BLaER1 treated with 17β-estradiol and CSF1 and Interleukin-3, amounts not matched to agents 10 nM and 100 nM (cell line): ENCODE results near the gene SH3BP2.

Experiments used
- H3K27ac ChIP-seq, 11 experiments: shearing (Covaris generic); formaldehyde crosslinking; 2 replicates each; pipeline ENCODE4 v1.8.1; 2022
- H3K27me3 ChIP-seq, 11 experiments: shearing (Covaris generic); formaldehyde crosslinking; 2 replicates each; pipeline ENCODE4 v1.8.1; 2022
- H3K36me3 ChIP-seq, 11 experiments: shearing (Covaris generic); formaldehyde crosslinking; 2 replicates each; pipeline ENCODE4 v1.8.1; 2022
- H3K4me1 ChIP-seq, 10 experiments: shearing (Covaris generic); formaldehyde crosslinking; 2 replicates each; pipeline ENCODE4 v1.8.1; 2022
- H3K4me2 ChIP-seq, 11 experiments: shearing (Covaris generic); formaldehyde crosslinking; 2 replicates each; pipeline ENCODE4 v1.8.1; 2022
- H3K4me3 ChIP-seq, 10 experiments: shearing (Covaris generic); formaldehyde crosslinking; 2 replicates each; pipeline ENCODE4 v1.8.1; 2022
- H3K9ac ChIP-seq, 11 experiments: shearing (Covaris generic); formaldehyde crosslinking; 2 replicates each; pipeline ENCODE4 v1.8.1; 2022
- H3K9me3 ChIP-seq, 11 experiments: shearing (Covaris generic); formaldehyde crosslinking; replicated peaks in 1 of 11; 2 replicates each; pipeline ENCODE4 v1.8.1; 2022
- H4K20me1 ChIP-seq, 11 experiments: shearing (Covaris generic); formaldehyde crosslinking; 2 replicates each; pipeline ENCODE4 v1.8.1; 2022
- Cebpa-rat ChIP-seq, 11 experiments: shearing (Covaris generic); IDR thresholded peaks; 2 replicates each; pipeline ENCODE4 v1.8.1; 2022

Gene SH3BP2

DNA sequence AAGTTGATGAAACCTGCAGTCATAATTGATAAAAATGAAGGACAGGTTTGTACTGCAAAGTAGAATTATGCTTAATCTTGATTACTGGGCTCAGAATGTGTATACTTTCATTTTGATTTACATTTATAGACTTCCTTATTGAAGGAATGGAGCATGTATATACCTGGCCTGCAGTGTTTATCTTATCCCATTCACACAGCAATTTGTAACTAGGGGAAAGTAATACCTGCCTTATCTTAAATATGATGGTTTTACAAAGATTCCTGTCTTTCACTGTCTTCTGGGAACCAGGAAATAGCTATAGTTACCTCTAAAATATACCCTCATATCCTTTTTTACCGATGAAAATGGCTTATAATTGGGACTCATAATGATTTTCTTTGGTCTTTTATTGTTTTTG is 80.4 kb downstream of the SH3BP2 start:
- peak overlapping the region in 8 of 11 experiments; percentile 0 to 88 (median 54); a peak in 9 of 22 replicates for H3K4me2 ChIP-seq
- TF ChIP-seq Cebpa-rat (IDR thresholded peaks at IDR 0.05), result no peak
- H3K9ac ChIP-seq, result no peak overlapping the region
- H3K36me3 ChIP-seq, result peaks cover 21 to 52% (median 36%) of the 10 kb centered on the region in 11 experiments
- no peaks in the 10 kb centered on the region for H3K27me3 ChIP-seq
- H3K4me1 ChIP-seq, result peaks cover 34 to 72% (median 49%) of the 10 kb centered on the region in 10 experiments
- H3K9me3 ChIP-seq, result no peaks in the 10 kb centered on the region
- no peak overlapping the region for H3K4me3 ChIP-seq
- H3K27ac ChIP-seq, result peak overlapping the region in 3 of 11 experiments; percentile 11 to 68 (median 57); a peak in 5 of 22 replicates
- peaks cover 7 to 100% (median 46%) of the 10 kb centered on the region in 11 experiments; a peak in 19 of 22 replicates for H4K20me1 ChIP-seq

DNA sequence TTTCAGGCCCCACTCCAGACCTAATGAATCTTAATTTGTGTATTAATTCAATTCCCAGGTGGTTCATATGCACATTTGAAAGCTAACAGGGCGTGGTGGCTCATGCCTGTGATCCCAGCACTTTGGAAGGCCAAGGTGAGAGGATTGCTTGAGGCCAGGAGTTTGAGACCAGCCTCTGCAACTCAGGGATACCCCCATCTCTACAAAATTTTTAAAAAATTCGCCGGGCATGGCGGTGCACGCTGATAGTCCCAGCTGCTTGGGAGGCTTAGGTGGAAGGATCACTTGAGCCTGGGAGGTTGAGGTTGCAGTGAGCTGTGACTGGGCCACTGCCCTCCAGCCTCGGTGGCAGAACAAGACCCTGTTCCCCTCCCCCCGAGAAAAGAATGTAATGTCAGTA is 82.0 kb downstream of the SH3BP2 start:
- Histone ChIP-seq H3K4me3 (no peak overlapping the region), H4K20me1 (peaks cover 9 to 100% (median 44%) of the 10 kb centered on the region in 11 experiments; a peak in 18 of 22 replicates), H3K9ac (no peak overlapping the region), H3K27ac (no peak overlapping the region), H3K9me3 (no peaks in the 10 kb centered on the region), H3K27me3 (no peaks in the 10 kb centered on the region), H3K36me3 (peaks cover 35 to 61% (median 51%) of the 10 kb centered on the region in 11 experiments), H3K4me1 (peaks cover 21 to 56% (median 33%) of the 10 kb centered on the region in 10 experiments), H3K4me2 (0 out of 22 replicates have a peak overlapping the region, but pooled peaks of 3 of the 11 experiments have one; percentile 0 to 5 (median 2))
- TF ChIP-seq Cebpa-rat (IDR thresholded peaks at IDR 0.05), result no peak

DNA sequence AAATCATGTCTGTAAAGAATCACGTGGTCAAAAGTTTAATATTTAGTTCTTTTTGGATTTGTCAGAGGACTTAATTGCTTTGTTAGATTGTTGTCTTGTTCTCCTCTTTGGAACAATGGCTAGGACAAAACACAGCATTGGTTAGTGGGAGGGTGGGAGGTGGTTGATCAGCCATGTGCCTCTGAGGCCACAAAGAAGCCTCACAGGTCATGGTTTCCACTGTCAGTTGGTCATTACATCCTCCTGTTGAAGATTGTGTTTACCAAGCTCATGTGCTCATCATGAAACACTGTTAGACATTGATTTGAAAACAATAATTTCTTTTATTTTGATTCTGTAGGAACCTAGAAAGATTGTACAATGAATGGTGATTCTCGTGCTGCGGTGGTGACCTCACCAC is 82.7 kb downstream of the SH3BP2 start:
- peaks cover 9 to 97% (median 37%) of the 10 kb centered on the region in 11 experiments; a peak in 17 of 22 replicates for H4K20me1 ChIP-seq

DNA sequence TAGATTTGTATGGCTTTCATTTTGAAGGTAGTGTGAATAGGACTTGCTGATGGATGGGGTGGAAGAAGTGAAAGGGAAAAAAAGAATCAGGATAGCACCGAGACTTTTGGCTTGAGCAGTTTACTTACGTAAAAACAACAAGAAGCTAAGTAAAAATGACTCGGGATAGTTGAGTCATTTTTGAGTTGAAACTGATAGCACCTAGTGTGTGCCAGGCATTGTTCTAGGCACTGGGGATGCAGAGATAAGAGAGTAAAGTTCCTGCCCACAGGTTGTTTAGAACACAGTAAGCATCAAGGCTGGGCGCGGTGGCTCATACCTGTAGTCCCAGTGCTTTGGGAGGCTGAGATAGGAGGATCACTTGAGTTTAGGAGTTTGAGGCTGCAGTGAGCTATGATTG is 85.5 kb downstream of the SH3BP2 start:
- H3K9ac ChIP-seq, result no peak overlapping the region
- peaks cover 0 to 21% (median 3%) of the 10 kb centered on the region in 10 experiments; a peak in 9 of 20 replicates for H3K4me1 ChIP-seq
- H4K20me1 ChIP-seq, result peaks cover 9 to 90% (median 31%) of the 10 kb centered on the region in 11 experiments; a peak in 17 of 22 replicates
- H3K27ac ChIP-seq, result no peak overlapping the region
- H3K36me3 ChIP-seq, result peaks cover 55 to 90% (median 77%) of the 10 kb centered on the region in 11 experiments
- no peaks in the 10 kb centered on the region for H3K27me3 ChIP-seq
- H3K9me3 ChIP-seq, result no peaks in the 10 kb centered on the region
- no peak for TF ChIP-seq Cebpa-rat (IDR thresholded peaks at IDR 0.05)
- H3K4me2 ChIP-seq, result no peak overlapping the region
- no peak overlapping the region for H3K4me3 ChIP-seq

More for the DNA sequence above, 82.7 kb downstream of the SH3BP2 start:
- no peaks in the 10 kb centered on the region for H3K9me3 ChIP-seq
- H3K4me1 ChIP-seq, result peaks cover 21 to 49% (median 28%) of the 10 kb centered on the region in 10 experiments
- no peaks in the 10 kb centered on the region for H3K27me3 ChIP-seq
- no peak overlapping the region for H3K9ac ChIP-seq
- no peak overlapping the region for H3K4me3 ChIP-seq
- no peak overlapping the region for H3K4me2 ChIP-seq
- H3K36me3 ChIP-seq, result peaks cover 38 to 66% (median 54%) of the 10 kb centered on the region in 11 experiments
- no peak overlapping the region for H3K27ac ChIP-seq
- TF ChIP-seq Cebpa-rat (IDR thresholded peaks at IDR 0.05), result no peak

DNA sequence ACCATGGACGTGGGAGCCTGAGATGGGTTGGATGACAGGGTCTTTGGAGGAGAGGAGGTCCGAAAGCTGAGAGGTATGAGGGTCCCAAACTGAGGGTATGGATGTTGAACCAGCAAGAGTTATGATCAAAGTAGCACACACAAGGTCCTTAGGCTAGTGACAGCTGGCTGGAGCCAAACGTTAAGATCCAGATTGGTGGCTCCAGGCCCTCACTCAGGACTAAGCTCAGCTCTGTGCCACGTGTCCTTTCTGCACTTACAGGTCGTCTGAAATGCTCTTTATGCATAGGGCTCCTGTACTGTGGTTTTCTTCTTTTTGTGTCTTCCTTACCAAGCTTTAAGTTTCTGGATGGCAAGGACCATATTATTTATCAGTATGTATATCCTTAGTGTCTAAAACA is 86.1 kb downstream of the SH3BP2 start:
- Histone ChIP-seq H3K36me3 (peaks cover 62 to 90% (median 84%) of the 10 kb centered on the region in 11 experiments), H3K27me3 (no peaks in the 10 kb centered on the region), H3K9ac (no peak overlapping the region), H3K4me3 (no peak overlapping the region), H3K4me1 (peaks cover 0 to 16% (median 2%) of the 10 kb centered on the region in 10 experiments; a peak in 7 of 20 replicates), H3K9me3 (no peaks in the 10 kb centered on the region), H4K20me1 (peaks cover 9 to 89% (median 27%) of the 10 kb centered on the region in 11 experiments; a peak in 17 of 22 replicates), H3K27ac (no peak overlapping the region), H3K4me2 (no peak overlapping the region)
- TF ChIP-seq Cebpa-rat (IDR thresholded peaks at IDR 0.05), result no peak

DNA sequence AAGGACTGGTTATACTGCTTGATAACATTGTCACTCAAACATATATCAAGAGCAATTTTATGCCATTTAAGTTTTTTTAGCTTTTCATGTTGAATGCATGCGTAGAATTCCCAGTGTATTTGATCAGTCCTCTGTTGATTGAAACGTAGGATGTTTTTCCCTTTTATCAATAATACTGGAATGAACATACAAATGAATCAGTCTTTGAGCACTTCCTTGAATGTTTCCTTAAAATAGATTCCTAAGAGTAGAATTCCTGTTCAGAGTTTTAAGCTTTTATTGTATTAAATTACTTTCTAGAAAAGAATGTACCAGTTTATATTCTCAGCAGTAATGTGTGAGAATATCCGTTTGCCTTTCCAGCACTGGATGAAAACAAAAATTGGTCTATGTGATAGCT is 88.5 kb downstream of the SH3BP2 start:
- Histone ChIP-seq H3K36me3 (peaks cover 75 to 98% (median 92%) of the 10 kb centered on the region in 11 experiments), H3K4me2 (no peak overlapping the region), H3K27ac (no peak overlapping the region), H3K27me3 (no peaks in the 10 kb centered on the region), H3K4me3 (no peak overlapping the region), H3K9me3 (no peaks in the 10 kb centered on the region), H3K4me1 (peaks cover 0 to 4% (median 0%) of the 10 kb centered on the region in 10 experiments; a peak in 1 of 20 replicates), H3K9ac (no peak overlapping the region), H4K20me1 (peaks cover 4 to 83% (median 23%) of the 10 kb centered on the region in 11 experiments; a peak in 16 of 22 replicates)
- TF ChIP-seq Cebpa-rat (IDR thresholded peaks at IDR 0.05), result no peak

DNA sequence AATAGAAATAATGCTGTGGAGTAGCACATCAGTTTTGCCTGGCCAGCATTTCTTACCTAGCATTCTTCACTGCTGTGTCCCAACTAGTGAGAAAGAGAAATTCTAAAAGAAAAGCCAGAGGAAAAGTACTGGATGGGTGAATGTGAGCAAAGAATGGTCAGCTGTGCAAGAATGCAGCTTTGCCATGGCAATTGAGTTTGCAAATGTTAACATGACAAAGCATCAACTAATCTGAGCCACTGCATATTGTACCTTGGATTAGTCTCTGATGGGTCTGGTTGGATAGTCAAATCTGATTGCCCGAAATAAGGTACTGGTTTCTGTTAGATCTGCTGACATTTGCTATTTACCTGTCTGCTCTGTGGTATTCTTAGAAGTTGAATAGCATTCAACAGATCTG is 89.5 kb downstream of the SH3BP2 start:
- H4K20me1 ChIP-seq, result peaks cover 4 to 83% (median 23%) of the 10 kb centered on the region in 11 experiments; a peak in 16 of 22 replicates
- H3K36me3 ChIP-seq, result peaks cover 79 to 94% (median 91%) of the 10 kb centered on the region in 11 experiments
- TF ChIP-seq Cebpa-rat (IDR thresholded peaks at IDR 0.05), result no peak
- H3K4me2 ChIP-seq, result no peak overlapping the region
- no peak overlapping the region for H3K4me3 ChIP-seq
- no peaks in the 10 kb centered on the region for H3K9me3 ChIP-seq
- H3K9ac ChIP-seq, result no peak overlapping the region
- peaks cover 0 to 4% (median 0%) of the 10 kb centered on the region in 10 experiments; a peak in 1 of 20 replicates for H3K4me1 ChIP-seq
- no peak overlapping the region for H3K27ac ChIP-seq
- no peaks in the 10 kb centered on the region for H3K27me3 ChIP-seq

DNA sequence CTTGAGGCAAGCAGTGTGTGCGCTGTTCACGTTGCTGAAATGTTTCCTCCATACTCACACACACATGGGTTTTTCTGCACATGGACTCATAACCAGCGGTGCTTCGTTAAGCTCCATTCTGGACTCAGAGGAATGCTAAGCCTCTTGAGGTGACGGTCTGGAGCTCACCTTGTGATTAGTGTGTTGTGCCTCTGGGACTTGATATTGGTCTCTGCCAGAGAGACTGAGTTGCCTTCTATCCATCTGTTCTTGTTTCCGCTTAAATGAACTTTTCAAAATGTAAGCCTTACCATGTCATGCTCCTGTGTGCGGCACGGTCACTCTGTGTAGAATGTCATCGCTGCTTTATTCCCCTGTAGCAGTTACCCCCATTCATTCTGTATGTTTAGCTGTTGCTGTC is 93.3 kb downstream of the SH3BP2 start:
- Histone ChIP-seq H3K27me3 (no peaks in the 10 kb centered on the region), H3K4me1 (peaks cover 0 to 8% (median under 1%) of the 10 kb centered on the region in 10 experiments; a peak in 4 of 20 replicates), H3K36me3 (peaks cover 73 to 97% (median 86%) of the 10 kb centered on the region in 11 experiments), H3K27ac (no peak overlapping the region), H3K9me3 (no peaks in the 10 kb centered on the region), H4K20me1 (peaks cover 0 to 87% (median 8%) of the 10 kb centered on the region in 11 experiments; a peak in 8 of 22 replicates), H3K9ac (no peak overlapping the region), H3K4me3 (no peak overlapping the region), H3K4me2 (no peak overlapping the region)
- TF ChIP-seq Cebpa-rat (IDR thresholded peaks at IDR 0.05), result no peak

DNA sequence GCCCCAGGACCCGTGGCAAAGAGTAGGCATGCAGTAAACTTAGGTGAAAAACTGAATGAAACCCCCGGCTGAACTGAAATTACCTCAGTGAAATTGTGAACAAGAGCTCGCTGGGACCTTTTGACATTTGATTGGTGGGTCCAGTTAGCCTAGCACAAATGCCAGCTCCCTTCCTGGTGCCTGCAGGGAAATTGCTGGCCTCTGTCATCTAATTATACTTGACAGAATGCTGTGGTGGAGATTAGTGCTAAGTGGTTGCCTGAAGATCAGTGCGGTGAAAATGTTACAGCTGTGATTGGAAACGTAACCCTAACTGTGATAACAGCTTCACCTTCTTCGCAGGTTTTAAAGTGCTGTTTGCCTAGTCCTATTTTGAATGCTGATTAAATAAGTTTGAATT is 93.7 kb downstream of the SH3BP2 start:
- Histone ChIP-seq H3K4me2 (no peak overlapping the region), H3K9me3 (no peaks in the 10 kb centered on the region), H3K36me3 (peaks cover 73 to 98% (median 83%) of the 10 kb centered on the region in 11 experiments), H3K27ac (no peak overlapping the region), H3K27me3 (no peaks in the 10 kb centered on the region), H3K4me3 (no peak overlapping the region), H4K20me1 (peaks cover 0 to 87% (median 8%) of the 10 kb centered on the region in 11 experiments; a peak in 8 of 22 replicates), H3K9ac (no peak overlapping the region), H3K4me1 (peaks cover 0 to 11% (median 2%) of the 10 kb centered on the region in 10 experiments; a peak in 4 of 20 replicates)
- TF ChIP-seq Cebpa-rat (IDR thresholded peaks at IDR 0.05), result no peak
